Panc1 (cell line): ENCODE results near the gene SPACA7. TPM values are rescaled to one million over a fixed set of nuclear protein-coding genes. Genes with fewer than 3 reads are reported as not detected.

Source experiments
- ATAC-seq: fragments of 200-7000 bp; cut with Tn5 transposase; 2 replicates; pipeline ENCODE4 v1.9.1; 2020; ENCODE audit warnings: mild to moderate bottlenecking, moderate library complexity
- BruUV-seq: library from RNA; stranded (reverse); fragments of 400-500 nt; replicated peaks from 2 replicates; lab custom pipeline; 2021; lab: Mats Ljungman, UMichigan
- CTCF ChIA-PET: fragments of 300-600 bp; sonication (Branson Sonifier 250); formaldehyde crosslinking; loops from one replicate; lab custom pipeline; 2022; ENCODE audit warnings: antibody characterized with exemption; lab: Charles Lee
- POLR2A ChIA-PET: fragments of 300-600 bp; sonication (Branson Sonifier 250); formaldehyde crosslinking; loops from one replicate; lab custom pipeline; 2022; ENCODE audit warnings: antibody characterized with exemption; lab: Charles Lee
- DNase-seq: peaks from one replicate; pipeline ENCODE4 v3.0.0-alpha.2; 2010; ENCODE audit warnings: low read depth, low spot score
- H3K27ac ChIP-seq: 2 replicates; pipeline ENCODE4 v1.5.1; 2011; ENCODE audit warnings: mild to moderate bottlenecking, low read length, inconsistent platforms
- H3K27me3 ChIP-seq: fragments of 200-500 bp; sonication (Bioruptor generic); 2 replicates; pipeline ENCODE4 v1.6.0; 2014; ENCODE audit warnings: low read length, inconsistent platforms; ENCODE audit not compliant: control insufficient read depth, insufficient read depth
- H3K36me3 ChIP-seq: fragments of 200-500 bp; sonication (Bioruptor generic); 2 replicates; pipeline ENCODE4 v1.5.1; 2014; ENCODE audit warnings: inconsistent platforms, mild to moderate bottlenecking, low read length, moderate library complexity; ENCODE audit not compliant: control insufficient read depth, insufficient read depth
- H3K4me1 ChIP-seq: 2 replicates; pipeline ENCODE4 v1.5.1; 2011; ENCODE audit warnings: inconsistent platforms, mild to moderate bottlenecking, low read length, moderate library complexity; ENCODE audit not compliant: control insufficient read depth, insufficient read depth
- H3K4me3 ChIP-seq, 2 experiments: 2 replicates each; pipeline ENCODE4 v1.5.1; 2011 to 2012; ENCODE audit warnings: low read depth in 2 of 2, low read length in 2 of 2, mild to moderate bottlenecking in 2 of 2, inconsistent platforms in 1 of 2, moderate library complexity in 1 of 2
- H3K9me3 ChIP-seq: fragments of 200-500 bp; sonication (Bioruptor generic); 2 replicates; pipeline ENCODE4 v1.5.1; 2014; ENCODE audit warnings: low read depth, mild to moderate bottlenecking, inconsistent platforms, low read length, moderate library complexity; ENCODE audit not compliant: control insufficient read depth, insufficient read depth
- POLR2AphosphoS5 ChIP-seq: IDR thresholded peaks from 2 replicates; pipeline ENCODE4 v1.6.1; 2012; ENCODE audit warnings: mild to moderate bottlenecking, low read depth, low read length, moderate library complexity
- SIN3A ChIP-seq: IDR thresholded peaks from 2 replicates; pipeline ENCODE4 v1.6.1; 2012; ENCODE audit warnings: low read depth, mild to moderate bottlenecking, low read length, moderate library complexity, borderline replicate concordance; ENCODE audit not compliant: insufficient read depth
- TCF7L2 ChIP-seq: IDR thresholded peaks from 2 replicates; pipeline ENCODE4 v1.6.1; 2011; ENCODE audit warnings: mild to moderate bottlenecking, low read depth, low read length, inconsistent platforms
- in situ Hi-C: cut with HindIII; loops from 2 replicates; pipeline ENCODE4 v1.10.0; 2016; ENCODE audit warnings: low sequenced_read_pairs, low pct_unique_long_range_greater_than_20kb
- intact Hi-C: fragments of 100-400 bp; cut with micrococcal nuclease; formaldehyde crosslinking; loops from one replicate; pipeline ENCODE4 v1.10.0; 2022; ENCODE audit not compliant: unreplicated experiment
- total RNA-seq: library from RNA; stranded (reverse); gene quantifications from one replicate; pipeline ENCODE4 v1.2.1, GENCODE V29; 2021; ENCODE audit not compliant: unreplicated experiment
- TF ChIP-seq, protein P1 (sequence below): fragments of 450-650 bp; IDR thresholded peaks from 2 replicates; pipeline ENCODE4 v1.5.1; 2017; ENCODE audit warnings: mild to moderate bottlenecking
- TF ChIP-seq, protein P2 (sequence below), 2 experiments: IDR thresholded peaks; 2 replicates each; pipeline ENCODE4 v1.6.1; 2011 to 2012; ENCODE audit warnings: low read depth in 2 of 2, control low read depth in 1 of 2, low read length in 1 of 2, mild to moderate bottlenecking in 1 of 2, moderate library complexity in 1 of 2; ENCODE audit not compliant: insufficient read depth in 1 of 2

The SPACA7 gene
- total RNA-seq, 1 experiment from 2014 or later = not detected

DNA sequence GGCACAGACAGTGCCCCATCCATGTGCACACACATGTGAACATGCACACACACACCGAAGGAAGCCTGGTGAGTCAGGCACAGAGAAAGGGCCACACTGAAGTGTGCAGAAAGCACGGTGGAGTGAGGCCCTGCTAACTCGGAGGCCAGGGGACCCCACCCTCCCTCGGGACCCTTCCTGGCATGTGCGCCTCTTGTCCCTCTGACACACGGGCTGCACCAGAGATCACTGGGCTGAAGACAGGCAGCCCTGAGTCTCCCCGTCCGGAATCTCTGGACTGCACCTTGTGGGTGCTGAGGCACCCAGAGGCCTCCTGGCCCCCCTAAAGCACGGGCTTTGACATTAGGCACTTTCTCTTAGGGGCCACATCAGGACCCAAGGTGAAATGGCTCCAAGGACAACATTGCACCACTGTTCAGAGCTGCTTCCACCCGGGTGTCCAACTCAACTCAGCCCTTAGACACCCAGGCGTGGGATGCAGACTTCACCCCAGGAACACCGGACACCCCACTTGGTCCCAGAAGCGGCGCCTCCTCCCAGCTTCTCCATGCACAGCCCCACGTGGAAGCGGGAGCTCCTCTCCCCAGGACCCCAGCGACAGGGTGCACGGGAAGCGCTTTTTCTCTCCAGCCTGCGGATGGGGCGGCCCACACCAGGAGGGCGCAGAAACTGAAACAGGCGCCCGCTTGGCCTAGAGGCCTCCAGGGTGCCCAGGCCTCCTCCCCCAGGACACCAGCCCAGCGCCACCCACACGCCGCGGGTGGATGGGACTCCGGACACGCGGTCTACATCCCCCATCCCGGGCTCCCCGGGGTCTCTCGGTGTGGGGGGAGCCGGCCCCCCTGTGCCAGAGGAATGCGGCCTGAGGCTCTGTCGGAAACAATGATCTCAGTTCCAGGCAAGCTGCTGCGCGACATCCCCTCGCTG lies 90.2 kb downstream of the SPACA7 start:
- DNase-seq = no peak
- H3K4me3 ChIP-seq = no peak overlapping the region
- H3K4me1 ChIP-seq = no peaks in the 10 kb centered on the region
- no TSS peak for BruUV-seq
- no peak overlapping the region for H3K27ac ChIP-seq
- in situ Hi-C loops = no loop called here
- POLR2A ChIA-PET = no interaction called here
- H3K27me3 ChIP-seq = no peaks in the 10 kb centered on the region
- no peaks in the 10 kb centered on the region for H3K9me3 ChIP-seq
- no peaks in the 10 kb centered on the region for H3K36me3 ChIP-seq
- CTCF ChIA-PET = no interaction called here
- TF ChIP-seq SIN3A (no peak), TCF7L2 (no peak)
- TF ChIP-seq, protein P1, sequence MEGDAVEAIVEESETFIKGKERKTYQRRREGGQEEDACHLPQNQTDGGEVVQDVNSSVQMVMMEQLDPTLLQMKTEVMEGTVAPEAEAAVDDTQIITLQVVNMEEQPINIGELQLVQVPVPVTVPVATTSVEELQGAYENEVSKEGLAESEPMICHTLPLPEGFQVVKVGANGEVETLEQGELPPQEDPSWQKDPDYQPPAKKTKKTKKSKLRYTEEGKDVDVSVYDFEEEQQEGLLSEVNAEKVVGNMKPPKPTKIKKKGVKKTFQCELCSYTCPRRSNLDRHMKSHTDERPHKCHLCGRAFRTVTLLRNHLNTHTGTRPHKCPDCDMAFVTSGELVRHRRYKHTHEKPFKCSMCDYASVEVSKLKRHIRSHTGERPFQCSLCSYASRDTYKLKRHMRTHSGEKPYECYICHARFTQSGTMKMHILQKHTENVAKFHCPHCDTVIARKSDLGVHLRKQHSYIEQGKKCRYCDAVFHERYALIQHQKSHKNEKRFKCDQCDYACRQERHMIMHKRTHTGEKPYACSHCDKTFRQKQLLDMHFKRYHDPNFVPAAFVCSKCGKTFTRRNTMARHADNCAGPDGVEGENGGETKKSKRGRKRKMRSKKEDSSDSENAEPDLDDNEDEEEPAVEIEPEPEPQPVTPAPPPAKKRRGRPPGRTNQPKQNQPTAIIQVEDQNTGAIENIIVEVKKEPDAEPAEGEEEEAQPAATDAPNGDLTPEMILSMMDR = no peak
- TF ChIP-seq, protein P2, sequence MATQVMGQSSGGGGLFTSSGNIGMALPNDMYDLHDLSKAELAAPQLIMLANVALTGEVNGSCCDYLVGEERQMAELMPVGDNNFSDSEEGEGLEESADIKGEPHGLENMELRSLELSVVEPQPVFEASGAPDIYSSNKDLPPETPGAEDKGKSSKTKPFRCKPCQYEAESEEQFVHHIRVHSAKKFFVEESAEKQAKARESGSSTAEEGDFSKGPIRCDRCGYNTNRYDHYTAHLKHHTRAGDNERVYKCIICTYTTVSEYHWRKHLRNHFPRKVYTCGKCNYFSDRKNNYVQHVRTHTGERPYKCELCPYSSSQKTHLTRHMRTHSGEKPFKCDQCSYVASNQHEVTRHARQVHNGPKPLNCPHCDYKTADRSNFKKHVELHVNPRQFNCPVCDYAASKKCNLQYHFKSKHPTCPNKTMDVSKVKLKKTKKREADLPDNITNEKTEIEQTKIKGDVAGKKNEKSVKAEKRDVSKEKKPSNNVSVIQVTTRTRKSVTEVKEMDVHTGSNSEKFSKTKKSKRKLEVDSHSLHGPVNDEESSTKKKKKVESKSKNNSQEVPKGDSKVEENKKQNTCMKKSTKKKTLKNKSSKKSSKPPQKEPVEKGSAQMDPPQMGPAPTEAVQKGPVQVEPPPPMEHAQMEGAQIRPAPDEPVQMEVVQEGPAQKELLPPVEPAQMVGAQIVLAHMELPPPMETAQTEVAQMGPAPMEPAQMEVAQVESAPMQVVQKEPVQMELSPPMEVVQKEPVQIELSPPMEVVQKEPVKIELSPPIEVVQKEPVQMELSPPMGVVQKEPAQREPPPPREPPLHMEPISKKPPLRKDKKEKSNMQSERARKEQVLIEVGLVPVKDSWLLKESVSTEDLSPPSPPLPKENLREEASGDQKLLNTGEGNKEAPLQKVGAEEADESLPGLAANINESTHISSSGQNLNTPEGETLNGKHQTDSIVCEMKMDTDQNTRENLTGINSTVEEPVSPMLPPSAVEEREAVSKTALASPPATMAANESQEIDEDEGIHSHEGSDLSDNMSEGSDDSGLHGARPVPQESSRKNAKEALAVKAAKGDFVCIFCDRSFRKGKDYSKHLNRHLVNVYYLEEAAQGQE (IDR thresholded peaks at IDR 0.05; ENCODE audit: insufficient read depth in 1 of 2, low read depth in 2 of 2, low read length in 1 of 2) = no peak
- no peak for ATAC-seq
- intact Hi-C loops = no loop called here

DNA sequence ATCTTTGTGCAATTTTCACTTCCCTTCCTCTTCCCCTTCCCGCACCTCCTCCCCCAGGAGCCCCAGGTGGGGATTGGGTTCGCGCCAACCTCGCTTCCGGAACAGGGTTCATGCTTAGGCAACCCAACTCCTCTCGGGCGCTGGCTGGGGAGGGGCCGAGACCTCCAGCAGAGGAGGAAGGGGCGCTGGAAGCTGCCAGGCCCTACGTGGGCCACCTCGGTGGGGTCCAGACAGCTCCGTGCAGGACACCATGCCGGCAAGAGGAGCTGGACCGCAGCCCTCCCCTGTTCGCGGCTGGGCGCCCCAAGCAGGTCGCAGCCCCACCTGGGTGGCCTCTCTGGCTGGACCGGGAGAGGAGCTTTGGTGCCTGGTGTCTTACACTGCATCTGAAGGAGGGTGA lies 91.1 kb downstream of the SPACA7 start:
- ATAC-seq = no peak
- no peaks in the 10 kb centered on the region for H3K36me3 ChIP-seq
- POLR2A ChIA-PET = no interaction called here
- DNase-seq = no peak
- H3K4me1 ChIP-seq = no peaks in the 10 kb centered on the region
- CTCF ChIA-PET = no interaction called here
- no TSS peak for BruUV-seq
- H3K9me3 ChIP-seq = no peaks in the 10 kb centered on the region
- H3K27ac ChIP-seq = no peak overlapping the region
- intact Hi-C loops (no loop called here), in situ Hi-C loops (no loop called here)
- no peak overlapping the region for H3K4me3 ChIP-seq
- TF ChIP-seq, protein P2 (IDR thresholded peaks at IDR 0.05; ENCODE audit: insufficient read depth in 1 of 2, low read depth in 2 of 2, low read length in 1 of 2) = no peak
- TF ChIP-seq SIN3A (no peak), POLR2AphosphoS5 (no peak), TCF7L2 (no peak)
- TF ChIP-seq, protein P1 = no peak
- no peaks in the 10 kb centered on the region for H3K27me3 ChIP-seq
